GM12878 (cell line): ENCODE data around the gene SYNE4. TPM values are rescaled to one million over a fixed set of nuclear protein-coding genes. Genes with fewer than 3 reads are reported as not detected.

Experiments
- ATAC-seq: fragments of 200-7000 bp; cut with Tn5 transposase; 3 replicates; pipeline ENCODE4 v1.9.1; 2020; ENCODE audit warnings: mild to moderate bottlenecking, moderate library complexity
- BruUV-seq: library from RNA; stranded (reverse); fragments of 400-500 nt; replicated peaks from 2 replicates; lab custom pipeline; 2021; lab: Mats Ljungman, UMichigan
- CTCF ChIA-PET: fragments of 300-600 bp; sonication (Branson Sonifier 250); formaldehyde crosslinking; extraction: SDS; loops from one replicate; lab custom pipeline; 2021; ENCODE audit warnings: inconsistent platforms; lab: Yijun Ruan, JAX
- POLR2A ChIA-PET: fragments of 350-600 bp; formaldehyde crosslinking; extraction: SDS; loops from one replicate; lab custom pipeline; 2021; ENCODE audit warnings: inconsistent platforms; lab: Charles Lee
- RAD21 ChIA-PET: fragments of 300-600 bp; sonication (Branson Sonifier 250); formaldehyde crosslinking; loops from one replicate; lab custom pipeline; 2023; ENCODE audit warnings: antibody characterized with exemption; ENCODE audit not compliant: unreplicated experiment; lab: Charles Lee
- SMC1A ChIA-PET: fragments of 300-600 bp; sonication (Branson Sonifier 250); formaldehyde crosslinking; loops from one replicate; lab custom pipeline; 2023; ENCODE audit not compliant: unreplicated experiment, uncharacterized antibody; lab: Charles Lee
- DNase-seq: peaks from one replicate; pipeline ENCODE4 v3.0.0-alpha.2; 2011; ENCODE audit warnings: low read depth, low spot score
- FAIRE-seq: peaks from 3 replicates; lab custom pipeline; 2011; peaks lifted over from hg19 to GRCh38; lab: Jason Lieb, UNC
- H2AFZ ChIP-seq: 2 replicates; pipeline ENCODE4 v1.6.0; 2011; ENCODE audit warnings: low read depth, low read length, control low read depth; ENCODE audit not compliant: control insufficient read depth
- H3K27ac ChIP-seq: 2 replicates; pipeline ENCODE4 v1.5.1; 2011; ENCODE audit warnings: control low read depth; ENCODE audit not compliant: control insufficient read depth, insufficient read depth
- H3K27me3 ChIP-seq, 2 experiments: replicated peaks in 1 of 2; 2 replicates each; pipeline versions ENCODE4 v1.6.0 to v1.6.1; 2011; ENCODE audit warnings: low read length in 1 of 2; ENCODE audit not compliant: control insufficient read depth in 2 of 2, insufficient read depth in 2 of 2
- H3K36me3 ChIP-seq, 2 experiments: 2 replicates each; pipeline ENCODE4 v1.5.1; 2011; ENCODE audit warnings: low read length in 1 of 2; ENCODE audit not compliant: control insufficient read depth in 2 of 2, insufficient read depth in 2 of 2
- H3K4me1 ChIP-seq: 2 replicates; pipeline ENCODE4 v1.6.1; 2011; ENCODE audit warnings: mild to moderate bottlenecking, low read length, moderate library complexity, mixed read lengths; ENCODE audit not compliant: control insufficient read depth, insufficient read depth
- H3K4me2 ChIP-seq: 2 replicates; pipeline ENCODE4 v1.6.0; 2011; ENCODE audit warnings: control low read depth; ENCODE audit not compliant: control insufficient read depth, insufficient read depth
- H3K4me3 ChIP-seq: fragments of 200-600 bp; sonication (generic); 2 replicates; pipeline ENCODE4 v1.5.1; 2016
- H3K79me2 ChIP-seq: 2 replicates; pipeline ENCODE4 v1.6.0; 2011; ENCODE audit warnings: low read length; ENCODE audit not compliant: control insufficient read depth, insufficient read depth
- H3K9ac ChIP-seq: 2 replicates; pipeline ENCODE4 v1.8.0; 2011; ENCODE audit warnings: low read length, control low read depth, mixed read lengths; ENCODE audit not compliant: control insufficient read depth, insufficient read depth
- H3K9me3 ChIP-seq: replicated peaks from 3 replicates; pipeline ENCODE4 v1.5.1; 2011; ENCODE audit warnings: mild to moderate bottlenecking, low read length; ENCODE audit not compliant: control insufficient read depth, insufficient read depth
- H4K20me1 ChIP-seq: 2 replicates; pipeline ENCODE4 v1.6.0; 2011; ENCODE audit not compliant: control insufficient read depth, insufficient read depth
- ASH2L ChIP-seq: fragments of 300-600, 200-600 bp; sonication (generic); IDR thresholded peaks from 2 replicates; pipeline ENCODE4 v1.6.1; 2017; ENCODE audit warnings: low read depth, mild to moderate bottlenecking, borderline replicate concordance
- BACH1 ChIP-seq: fragments of 450-650 bp; IDR thresholded peaks from 2 replicates; pipeline ENCODE4 v1.6.1; 2017; ENCODE audit warnings: mild to moderate bottlenecking, borderline replicate concordance
- BMI1 ChIP-seq: fragments of 450-650 bp; IDR thresholded peaks from 2 replicates; pipeline ENCODE4 v1.6.1; 2016; ENCODE audit warnings: mild to moderate bottlenecking, moderate library complexity, borderline replicate concordance
- BRCA1 ChIP-seq: IDR thresholded peaks from 2 replicates; pipeline ENCODE4 v1.6.1; 2011; ENCODE audit warnings: low read depth, low read length, improper control_type of control experiment
- EED ChIP-seq: sonication (generic); IDR thresholded peaks from 2 replicates; pipeline ENCODE4 v1.6.1; 2016; ENCODE audit warnings: antibody characterized with exemption, low read depth
- KAT2A ChIP-seq: conservative IDR thresholded peaks from 2 replicates; pipeline ENCODE4 v1.6.1; 2011; ENCODE audit warnings: low read depth, low read length; ENCODE audit not compliant: control insufficient read depth
- MAX ChIP-seq: IDR thresholded peaks from 2 replicates; pipeline ENCODE4 v1.6.1; 2012; ENCODE audit warnings: low read depth, low read length, improper control_type of control experiment
- PRDM15 ChIP-seq: fragments of 450-650 bp; formaldehyde crosslinking; IDR thresholded peaks from 2 replicates; pipeline ENCODE4 v1.4.0; 2020; ENCODE audit warnings: mild to moderate bottlenecking, moderate library complexity
- SUZ12 ChIP-seq: fragments of 200-600 bp; sonication (generic); IDR thresholded peaks from one replicate; pipeline ENCODE4 v1.6.1; 2018; ENCODE audit warnings: antibody characterized with exemption, mild to moderate bottlenecking; ENCODE audit not compliant: unreplicated experiment
- WGBS: methylation state at CpG from one replicate; pipeline ENCODE4 v1.1.6; 2016; ENCODE audit warnings: low lambda C conversion rate; ENCODE audit not compliant: insufficient replicate concordance, insufficient coverage; ENCODE audit errors: missing lambda C conversion rate; 5-methylcytosine and 5-hydroxymethylcytosine counted together
- in situ Hi-C: fragments of 300-500 bp; cut with MboI; formaldehyde crosslinking; loops from 9 replicates; pipeline ENCODE4 v1.14.3; 2018; ENCODE audit warnings: mixed read lengths
- intact Hi-C: fragments of 100-400 bp; cut with micrococcal nuclease; formaldehyde crosslinking; loops from one replicate; pipeline ENCODE4 v1.14.2; 2022; ENCODE audit not compliant: unreplicated experiment
- polyA plus RNA-seq, 11 experiments: library from polyadenylated mRNA; depleted of rRNA in 4 of 11; unstranded in 6 of 11; stranded (reverse) in 5 of 11; fragments of >200 nt; fragmentation: Nextera tagmentation in 4 of 11; fragmentation: Illumina TruSeq in 1 of 11; extraction: Ambion mirVana in 4 of 11; extraction: Trizol in 1 of 11; gene quantifications; 1 replicate in 1 of 11; 2 replicates in 10 of 11; pipeline versions ENCODE4 v1.2.1 to v1.2.3, GENCODE V29; 2011 to 2016; ENCODE audit warnings: inconsistent platforms in 2 of 11, missing spikeins in 2 of 11, low read depth in 1 of 11
- total RNA-seq, 4 experiments: library from RNA; depleted of rRNA in 3 of 4; stranded (reverse); fragments of >200 nt in 3 of 4; fragmentation: Illumina TruSeq in 1 of 4; extraction: Trizol in 1 of 4; gene quantifications; 2 replicates each; pipeline versions ENCODE4 v1.2.1 to v1.2.3, GENCODE V29; 2013 to 2021
- TF ChIP-seq, protein P1 (sequence below): fragments of 450-650 bp; IDR thresholded peaks from 2 replicates; pipeline ENCODE4 v1.6.1; 2016; ENCODE audit warnings: mild to moderate bottlenecking, moderate library complexity, borderline replicate concordance
- TF ChIP-seq, protein P2 (sequence below): IDR thresholded peaks from 2 replicates; pipeline ENCODE4 v1.6.1; 2011; ENCODE audit warnings: borderline replicate concordance, low read depth, mild to moderate bottlenecking, moderate library complexity, low read length; ENCODE audit not compliant: insufficient read depth, poor library complexity, severe bottlenecking

SYNE4 gene
- total and polyA plus RNA-seq, 10 of the 15 experiments (the other 5 are each of a cell fraction or from before 2014, with no cell fraction given) = 0.35 to 1.2 (median 0.71) TPM

- Histone ChIP-seq H3K27ac (no peak overlapping the region), H3K9me3 (no peaks in the 10 kb centered on the region), H3K4me3 (no peak overlapping the region), H3K79me2 (no peaks in the 10 kb centered on the region), H3K9ac (no peak overlapping the region), H3K4me2 (no peak overlapping the region), H3K36me3 (no peaks in the 10 kb centered on the region), H2AFZ (no peak overlapping the region), H3K27me3 (no peaks in the 10 kb centered on the region), H3K4me1 (no peaks in the 10 kb centered on the region), H4K20me1 (no peaks in the 10 kb centered on the region)
- TF ChIP-seq ASH2L (no peak), EED (no peak), PRDM15 (CRISPR knock-in tag) (no peak), KAT2A (no peak), BRCA1 (no peak), MAX (no peak), SUZ12 (no peak), BACH1 (no peak), BMI1 (no peak)
- TF ChIP-seq, protein P1, sequence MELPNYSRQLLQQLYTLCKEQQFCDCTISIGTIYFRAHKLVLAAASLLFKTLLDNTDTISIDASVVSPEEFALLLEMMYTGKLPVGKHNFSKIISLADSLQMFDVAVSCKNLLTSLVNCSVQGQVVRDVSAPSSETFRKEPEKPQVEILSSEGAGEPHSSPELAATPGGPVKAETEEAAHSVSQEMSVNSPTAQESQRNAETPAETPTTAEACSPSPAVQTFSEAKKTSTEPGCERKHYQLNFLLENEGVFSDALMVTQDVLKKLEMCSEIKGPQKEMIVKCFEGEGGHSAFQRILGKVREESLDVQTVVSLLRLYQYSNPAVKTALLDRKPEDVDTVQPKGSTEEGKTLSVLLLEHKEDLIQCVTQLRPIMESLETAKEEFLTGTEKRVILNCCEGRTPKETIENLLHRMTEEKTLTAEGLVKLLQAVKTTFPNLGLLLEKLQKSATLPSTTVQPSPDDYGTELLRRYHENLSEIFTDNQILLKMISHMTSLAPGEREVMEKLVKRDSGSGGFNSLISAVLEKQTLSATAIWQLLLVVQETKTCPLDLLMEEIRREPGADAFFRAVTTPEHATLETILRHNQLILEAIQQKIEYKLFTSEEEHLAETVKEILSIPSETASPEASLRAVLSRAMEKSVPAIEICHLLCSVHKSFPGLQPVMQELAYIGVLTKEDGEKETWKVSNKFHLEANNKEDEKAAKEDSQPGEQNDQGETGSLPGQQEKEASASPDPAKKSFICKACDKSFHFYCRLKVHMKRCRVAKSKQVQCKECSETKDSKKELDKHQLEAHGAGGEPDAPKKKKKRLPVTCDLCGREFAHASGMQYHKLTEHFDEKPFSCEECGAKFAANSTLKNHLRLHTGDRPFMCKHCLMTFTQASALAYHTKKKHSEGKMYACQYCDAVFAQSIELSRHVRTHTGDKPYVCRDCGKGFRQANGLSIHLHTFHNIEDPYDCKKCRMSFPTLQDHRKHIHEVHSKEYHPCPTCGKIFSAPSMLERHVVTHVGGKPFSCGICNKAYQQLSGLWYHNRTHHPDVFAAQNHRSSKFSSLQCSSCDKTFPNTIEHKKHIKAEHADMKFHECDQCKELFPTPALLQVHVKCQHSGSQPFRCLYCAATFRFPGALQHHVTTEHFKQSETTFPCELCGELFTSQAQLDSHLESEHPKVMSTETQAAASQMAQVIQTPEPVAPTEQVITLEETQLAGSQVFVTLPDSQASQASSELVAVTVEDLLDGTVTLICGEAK = no peak
- TF ChIP-seq, protein P2, sequence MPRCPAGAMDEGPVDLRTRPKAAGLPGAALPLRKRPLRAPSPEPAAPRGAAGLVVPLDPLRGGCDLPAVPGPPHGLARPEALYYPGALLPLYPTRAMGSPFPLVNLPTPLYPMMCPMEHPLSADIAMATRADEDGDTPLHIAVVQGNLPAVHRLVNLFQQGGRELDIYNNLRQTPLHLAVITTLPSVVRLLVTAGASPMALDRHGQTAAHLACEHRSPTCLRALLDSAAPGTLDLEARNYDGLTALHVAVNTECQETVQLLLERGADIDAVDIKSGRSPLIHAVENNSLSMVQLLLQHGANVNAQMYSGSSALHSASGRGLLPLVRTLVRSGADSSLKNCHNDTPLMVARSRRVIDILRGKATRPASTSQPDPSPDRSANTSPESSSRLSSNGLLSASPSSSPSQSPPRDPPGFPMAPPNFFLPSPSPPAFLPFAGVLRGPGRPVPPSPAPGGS = no peak
- ChIA-PET RAD21 (no interaction called here), SMC1A (no interaction called here), POLR2A (no interaction called here), CTCF (no interaction called here)
- BruUV-seq = no TSS peak
- DNase-seq (no peak), ATAC-seq (no peak), FAIRE-seq (no peak)
- WGBS = 27% methylated on average over 2 of the region's 5 CpGs
- intact Hi-C loops = no loop called here
- in situ Hi-C loops = no loop called here
These were observed 30.3 kb downstream of the SYNE4 start for GRCh38 chr19:35978271-35978670.
